MM.1S (cell line): ENCODE data around the gene MEST.

Source experiments
- CTCF ChIP-seq: fragments of 300-600 bp; sonication (generic); IDR thresholded peaks from 2 replicates; pipeline ENCODE4 v1.5.1; 2016; ENCODE audit warnings: antibody characterized with exemption, low read length, mixed read lengths
- EZH2 ChIP-seq: fragments of 300-600 bp; sonication (generic); optimal IDR thresholded peaks from 2 replicates; pipeline ENCODE3; 2017; ENCODE audit warnings: low read depth, mild to moderate bottlenecking, antibody characterized with exemption, low read length, mixed read lengths
- EZH2phosphoT487 ChIP-seq: fragments of 300-600 bp; sonication (generic); IDR thresholded peaks from 2 replicates; pipeline ENCODE4 v1.6.1; 2018; ENCODE audit warnings: antibody characterized with exemption, low read length

GRCh38 chr7:130485734-130486113, 6.2 kb upstream of the MEST start:
- TF ChIP-seq CTCF (no peak), EZH2 (no peak), EZH2phosphoT487 (no peak)
